ENCODE data around the gene RAP2B.

- no peak for TF ChIP-seq CTCF (IDR thresholded peaks at IDR 0.05; ENCODE audit: low read depth, low read length)
- TF ChIP-seq EZH2phosphoT487 (IDR thresholded peaks at IDR 0.05; ENCODE audit: low read depth): no peak
These were observed 53.5 kb downstream of the RAP2B start for GRCh38 chr3:153215497-153215896.

All from OCI-LY3 (cell line).